NCI-H2081 treated with DMSO at 0.1 percent for 48 hours (cell line): ENCODE results near the gene ARHGAP32.
"Not testable (repeated sequence)": the region's sequence is repeated elsewhere in the genome, so short reads cannot be mapped to it uniquely, and the experiment has no call there.

ENCODE experiments used
- DNase-seq: peaks from one replicate; lab custom pipeline; 2025; lab: John Stamatoyannopoulos, UW

ARHGAP32 gene

GRCh38 chr11:129023968-129024676 is 168.0 kb downstream of the ARHGAP32 start:
- DNase-seq, result no peak

- no peak for DNase-seq
These were observed 170.8 kb downstream of the ARHGAP32 start for GRCh38 chr11:129021295-129021694.

GRCh38 chr11:129018991-129019390 is 173.1 kb downstream of the ARHGAP32 start:
- DNase-seq, result no peak

- no peak for DNase-seq
These were observed 174.0 kb downstream of the ARHGAP32 start for GRCh38 chr11:129018126-129018525.

GRCh38 chr11:129013737-129014475 is 178.2 kb downstream of the ARHGAP32 start:
- no peak for DNase-seq

- no peak for DNase-seq
These were observed 179.2 kb downstream of the ARHGAP32 start for GRCh38 chr11:129012880-129013279.

GRCh38 chr11:129006161-129006560 is 186.0 kb downstream of the ARHGAP32 start:
- DNase-seq, result no peak

GRCh38 chr11:128999165-128999564 is 193.0 kb downstream of the ARHGAP32 start:
- DNase-seq, result not testable (repeated sequence)

- no peak for DNase-seq
These were observed 203.7 kb downstream of the ARHGAP32 start for GRCh38 chr11:128988242-128988970.

- no peak for DNase-seq
These were observed 206.2 kb downstream of the ARHGAP32 start for GRCh38 chr11:128985880-128986279.

GRCh38 chr11:128983023-128983422 is 209.1 kb downstream of the ARHGAP32 start:
- no peak for DNase-seq

GRCh38 chr11:128981254-128981653 is 210.9 kb downstream of the ARHGAP32 start:
- DNase-seq, result no peak

- no peak for DNase-seq
These were observed 221.4 kb downstream of the ARHGAP32 start for GRCh38 chr11:128970598-128971190.

GRCh38 chr11:128968916-128969315 is 223.2 kb downstream of the ARHGAP32 start:
- DNase-seq, result no peak

GRCh38 chr11:128967578-128967977 is 224.5 kb downstream of the ARHGAP32 start:
- no peak for DNase-seq

- no peak for DNase-seq
These were observed 226.6 kb downstream of the ARHGAP32 start for GRCh38 chr11:128965485-128965884.

- no peak for DNase-seq
These were observed 227.6 kb downstream of the ARHGAP32 start for GRCh38 chr11:128964463-128964930.

GRCh38 chr11:128963744-128964325 is 228.3 kb downstream of the ARHGAP32 start:
- DNase-seq, result no peak

GRCh38 chr11:128962896-128963295 is 229.2 kb downstream of the ARHGAP32 start:
- DNase-seq, result no peak

GRCh38 chr11:128961645-128962044 is 230.5 kb downstream of the ARHGAP32 start:
- DNase-seq, result no peak

GRCh38 chr11:128957202-128957482 is 235.0 kb downstream of the ARHGAP32 start:
- no peak for DNase-seq
